IMR-90 (cell line): ENCODE data around the gene CLIC4. TPM values are rescaled to one million over a fixed set of nuclear protein-coding genes. Genes with fewer than 3 reads are reported as not detected.

ENCODE experiments used
- ATAC-seq: fragments of 200-7000 bp; cut with Tn5 transposase; 2 replicates; pipeline ENCODE4 v1.9.1; 2020; ENCODE audit warnings: low read depth, mild to moderate bottlenecking, moderate library complexity
- BruUV-seq: library from RNA; stranded (reverse); fragments of 400-500 nt; replicated peaks from 2 replicates; lab custom pipeline; 2021; lab: Mats Ljungman, UMichigan
- CTCF ChIA-PET: fragments of 300-600 bp; formaldehyde crosslinking; extraction: SDS; loops from one replicate; lab custom pipeline; 2021; ENCODE audit warnings: antibody characterized with exemption; lab: Yijun Ruan, JAX
- POLR2A ChIA-PET: fragments of 300-600 bp; sonication (Branson Sonifier 250); formaldehyde crosslinking; loops from one replicate; lab custom pipeline; 2022; ENCODE audit warnings: antibody characterized with exemption; ENCODE audit not compliant: unreplicated experiment; lab: Charles Lee
- DNase-seq: peaks from one replicate; pipeline ENCODE4 v3.0.0; 2013
- H2AFZ ChIP-seq: replicated peaks from 2 replicates; pipeline ENCODE3; 2013; ENCODE audit warnings: low read length, mild to moderate bottlenecking; ENCODE audit not compliant: poor library complexity
- H2AK5ac ChIP-seq: 2 replicates; pipeline ENCODE4 v1.6.1; 2013; ENCODE audit warnings: low read depth, low read length, inconsistent platforms
- H2AK9ac ChIP-seq: replicated peaks from 2 replicates; pipeline ENCODE3; 2013; ENCODE audit warnings: mild to moderate bottlenecking, low read depth, low read length, moderate library complexity; ENCODE audit not compliant: poor library complexity
- H2BK120ac ChIP-seq: 2 replicates; pipeline ENCODE4 v1.6.1; 2013; ENCODE audit warnings: low read depth, low read length, inconsistent platforms
- H2BK15ac ChIP-seq: 3 replicates; pipeline ENCODE4 v1.6.1; 2013; ENCODE audit warnings: low read depth, low read length, inconsistent platforms
- H2BK20ac ChIP-seq: 2 replicates; pipeline ENCODE4 v1.6.1; 2013; ENCODE audit warnings: low read depth, mild to moderate bottlenecking, inconsistent platforms, low read length, moderate library complexity
- H2BK5ac ChIP-seq: 2 replicates; pipeline ENCODE4 v1.6.1; 2013; ENCODE audit warnings: mild to moderate bottlenecking, low read depth, low read length, inconsistent platforms; ENCODE audit not compliant: poor library complexity, severe bottlenecking
- H3K14ac ChIP-seq: replicated peaks from 2 replicates; pipeline ENCODE4 v1.6.1; 2013; ENCODE audit warnings: low read depth, low read length, inconsistent platforms
- H3K18ac ChIP-seq: 2 replicates; pipeline ENCODE4 v1.6.1; 2013; ENCODE audit warnings: low read depth, low read length, control low read depth
- H3K23ac ChIP-seq: 2 replicates; pipeline ENCODE4 v1.6.1; 2013; ENCODE audit warnings: low read depth, low read length, inconsistent platforms
- H3K27ac ChIP-seq: 2 replicates; pipeline ENCODE4 v1.5.1; 2013; ENCODE audit warnings: mild to moderate bottlenecking, control low read depth, low read length; ENCODE audit not compliant: insufficient read depth
- H3K27me3 ChIP-seq: 2 replicates; pipeline ENCODE4 v1.6.1; 2013; ENCODE audit warnings: low read length; ENCODE audit not compliant: control insufficient read depth, insufficient read depth
- H3K36me3 ChIP-seq: 2 replicates; pipeline ENCODE4 v1.6.1; 2013; ENCODE audit warnings: low read length, mixed read lengths; ENCODE audit not compliant: control insufficient read depth, insufficient read depth
- H3K4ac ChIP-seq: 2 replicates; pipeline ENCODE4 v1.6.1; 2013; ENCODE audit warnings: low read depth, low read length, inconsistent platforms
- H3K4me1 ChIP-seq: 2 replicates; pipeline ENCODE4 v1.6.1; 2013; ENCODE audit warnings: low read length, mixed read lengths; ENCODE audit not compliant: control insufficient read depth, insufficient read depth
- H3K4me2 ChIP-seq: 2 replicates; pipeline ENCODE4 v1.6.1; 2013; ENCODE audit warnings: low read depth, mild to moderate bottlenecking, control low read depth, low read length, moderate library complexity
- H3K4me3 ChIP-seq: 2 replicates; pipeline ENCODE4 v1.5.1; 2013; ENCODE audit warnings: low read depth, mild to moderate bottlenecking, control low read depth, low read length, moderate library complexity; ENCODE audit not compliant: insufficient read depth
- H3K56ac ChIP-seq: 2 replicates; pipeline ENCODE4 v1.6.1; 2013; ENCODE audit warnings: low read length, inconsistent platforms; ENCODE audit not compliant: insufficient read depth; ENCODE audit errors: extremely low read depth
- H3K79me1 ChIP-seq, 2 experiments: 2 replicates each; pipeline ENCODE4 v1.6.1; 2013; ENCODE audit warnings: low read length in 2 of 2, inconsistent platforms in 1 of 2, low read depth in 1 of 2
- H3K9ac ChIP-seq: 2 replicates; pipeline ENCODE4 v1.6.1; 2013; ENCODE audit warnings: low read depth, low read length, control low read depth
- H3K9me1 ChIP-seq: 2 replicates; pipeline ENCODE4 v1.6.1; 2013; ENCODE audit warnings: low read length, inconsistent platforms; ENCODE audit not compliant: insufficient read depth
- H3K9me3 ChIP-seq: 2 replicates; pipeline ENCODE4 v1.6.1; 2013; ENCODE audit warnings: low read length; ENCODE audit not compliant: control insufficient read depth, insufficient read depth
- H4K20me1 ChIP-seq: 2 replicates; pipeline ENCODE4 v1.6.1; 2013; ENCODE audit warnings: low read length, inconsistent platforms; ENCODE audit not compliant: insufficient read depth
- H4K5ac ChIP-seq: 2 replicates; pipeline ENCODE4 v1.6.1; 2013; ENCODE audit warnings: mild to moderate bottlenecking, low read depth, low read length, control low read depth
- H4K8ac ChIP-seq, 2 experiments: 2 replicates each; pipeline ENCODE4 v1.6.1; 2013; ENCODE audit warnings: low read depth in 2 of 2, low read length in 2 of 2, control low read depth in 1 of 2, inconsistent platforms in 1 of 2
- H4K91ac ChIP-seq: 2 replicates; pipeline ENCODE4 v1.6.1; 2013; ENCODE audit warnings: low read depth, low read length, inconsistent platforms; ENCODE audit not compliant: insufficient read depth
- CEBPB ChIP-seq: IDR thresholded peaks from 2 replicates; pipeline ENCODE4 v1.6.1; 2012; ENCODE audit warnings: low read depth, low read length, improper control_type of control experiment
- CHD1 ChIP-seq: IDR thresholded peaks from 2 replicates; pipeline ENCODE4 v1.6.1; 2012; ENCODE audit warnings: low read depth, low read length, improper control_type of control experiment
- FOS ChIP-seq: fragments of 150-350 bp; IDR thresholded peaks from 2 replicates; pipeline ENCODE4 v1.6.1; 2016; ENCODE audit warnings: low read depth, low read length
- MAFK ChIP-seq: IDR thresholded peaks from 2 replicates; pipeline ENCODE4 v1.6.1; 2012; ENCODE audit warnings: low read depth, low read length, improper control_type of control experiment
- MXI1 ChIP-seq: IDR thresholded peaks from 2 replicates; pipeline ENCODE4 v1.6.1; 2012; ENCODE audit warnings: low read depth, mild to moderate bottlenecking, low read length, moderate library complexity, borderline replicate concordance
- NFE2L2 ChIP-seq: fragments of 150-350 bp; IDR thresholded peaks from 2 replicates; pipeline ENCODE4 v1.6.1; 2016; ENCODE audit warnings: low read depth, mild to moderate bottlenecking, low read length
- POLR2A ChIP-seq: IDR thresholded peaks from 2 replicates; pipeline ENCODE4 v1.6.1; 2012; ENCODE audit warnings: mild to moderate bottlenecking, low read depth, low read length
- RAD21 ChIP-seq: IDR thresholded peaks from 2 replicates; pipeline ENCODE4 v1.6.1; 2012; ENCODE audit warnings: low read length, improper control_type of control experiment
- RFX5 ChIP-seq: IDR thresholded peaks from 2 replicates; pipeline ENCODE4 v1.8.0; 2012; ENCODE audit warnings: low read depth, mild to moderate bottlenecking, low read length, moderate library complexity
- SMC3 ChIP-seq: fragments of 150-350 bp; IDR thresholded peaks from 2 replicates; pipeline ENCODE4 v1.6.1; 2016; ENCODE audit warnings: low read depth, mild to moderate bottlenecking, antibody characterized with exemption, low read length, moderate library complexity
- WGBS, 2 experiments: methylation state at CpG; one replicate each; pipeline versions ENCODE4 v1.1.5 to v1.1.7; 2013; ENCODE audit warnings: missing lambda C conversion rate in 2 of 2; ENCODE audit not compliant: insufficient read length in 1 of 2; ENCODE audit errors: extremely low coverage in 2 of 2; 5-methylcytosine and 5-hydroxymethylcytosine counted together
- dilution Hi-C: fragments of 300-500 bp; cut with HindIII; formaldehyde crosslinking; loops from one replicate; pipeline ENCODE4 v1.14.3; 2018; ENCODE audit warnings: low sequenced_read_pairs; ENCODE audit not compliant: unreplicated experiment
- in situ Hi-C: fragments of 300-500 bp; cut with MboI; formaldehyde crosslinking; loops from 3 replicates; pipeline ENCODE4 v1.14.3; 2019; ENCODE audit warnings: low sequenced_read_pairs, inconsistent platforms, mixed read lengths
- intact Hi-C: fragments of 100-400 bp; cut with micrococcal nuclease; formaldehyde crosslinking; loops from 2 replicates; pipeline ENCODE4 v1.10.0; 2022
- polyA plus RNA-seq, 3 experiments: library from polyadenylated mRNA; depleted of rRNA; stranded (reverse); fragments of >200 nt; gene quantifications; 2 replicates each; pipeline ENCODE4 v1.2.3, GENCODE V29; 2012; ENCODE audit warnings: low replicate concordance in 1 of 3
- total RNA-seq: library from RNA; depleted of rRNA; stranded (reverse); fragments of >200 nt; gene quantifications from 2 replicates; pipeline ENCODE4 v1.2.3, GENCODE V29; 2012
- TF ChIP-seq, protein P1 (sequence below): fragments of 150-350 bp; IDR thresholded peaks from 2 replicates; pipeline ENCODE4 v1.6.1; 2017; ENCODE audit warnings: mild to moderate bottlenecking, antibody characterized with exemption, low read length, low read depth
- TF ChIP-seq, protein P2 (sequence below): conservative IDR thresholded peaks from 2 replicates; pipeline ENCODE4 v1.5.1; 2012; ENCODE audit warnings: mild to moderate bottlenecking, low read depth, low read length, improper control_type of control experiment

CLIC4 gene
- total and polyA plus RNA-seq, 2 of the 4 experiments (the other 2 are of a cell fraction), result 242 to 392 TPM

- Histone ChIP-seq H4K8ac (peak overlapping the region; percentile 70 to 72), H2AK9ac (peak overlapping the region; percentile 96), H4K91ac (peak overlapping the region; percentile 88), H4K20me1 (peaks cover 40% of the 10 kb centered on the region), H3K36me3 (peaks cover 9% of the 10 kb centered on the region; the same call in 1 of the 2 replicates), H3K4me2 (peak overlapping the region; percentile 95; the same call in 1 of the 2 replicates), H4K5ac (peak overlapping the region; percentile 86; the same call in 1 of the 2 replicates), H3K4ac (peak overlapping the region; percentile 90), H3K4me1 (peaks cover 32% of the 10 kb centered on the region), H3K9me1 (peaks cover 23% of the 10 kb centered on the region), H2AK5ac (peak overlapping the region; percentile 56; the same call in 1 of the 2 replicates), H2BK5ac (peak overlapping the region; percentile 96), H3K79me1 (peaks cover 0 to 35% of the 10 kb centered on the region in 2 experiments; a peak in 2 of 4 replicates), H2BK15ac (peak overlapping the region; percentile 34; the same call in 2 of the 3 replicates), H3K56ac (peak overlapping the region; percentile 99), H2BK120ac (peak overlapping the region; percentile 73; the same call in 1 of the 2 replicates), H2AFZ (no peak overlapping the region), H3K27me3 (no peaks in the 10 kb centered on the region), H3K4me3 (peak overlapping the region; percentile 79), H2BK20ac (0 out of 2 replicates have a peak overlapping the region, but pooled peaks have one; percentile 35), H3K18ac (peak overlapping the region; percentile 47), H3K9me3 (no peaks in the 10 kb centered on the region), H3K14ac (peak overlapping the region; percentile 99), H3K9ac (peak overlapping the region; percentile 94), H3K27ac (peak overlapping the region; percentile 92), H3K23ac (peak overlapping the region; percentile 99)
- DNase-seq (peak; percentile 66), ATAC-seq (0 out of 2 replicates have a peak, but pooled peaks have one; percentile 0)
- in situ Hi-C loops, result loop anchor here (5.0 kb wide), 1 partner anchor 76 kb away; no protein-coding TSS in a partner anchor
- dilution Hi-C loops, result no loop called here
- TF ChIP-seq RAD21 (0 out of 2 replicates have a peak, but pooled peaks have one; percentile 15), FOS (no peak), CHD1 (no peak; the same call in 1 of the 2 replicates), NFE2L2 (no peak), POLR2A (no peak), MXI1 (0 out of 2 replicates have a peak, but pooled peaks have one; percentile 19), RFX5 (no peak), CEBPB (peak; percentile 94), SMC3 (peak; percentile 16; the same call in 1 of the 2 replicates), MAFK (no peak)
- TF ChIP-seq, protein P1, sequence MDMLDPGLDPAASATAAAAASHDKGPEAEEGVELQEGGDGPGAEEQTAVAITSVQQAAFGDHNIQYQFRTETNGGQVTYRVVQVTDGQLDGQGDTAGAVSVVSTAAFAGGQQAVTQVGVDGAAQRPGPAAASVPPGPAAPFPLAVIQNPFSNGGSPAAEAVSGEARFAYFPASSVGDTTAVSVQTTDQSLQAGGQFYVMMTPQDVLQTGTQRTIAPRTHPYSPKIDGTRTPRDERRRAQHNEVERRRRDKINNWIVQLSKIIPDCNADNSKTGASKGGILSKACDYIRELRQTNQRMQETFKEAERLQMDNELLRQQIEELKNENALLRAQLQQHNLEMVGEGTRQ, result no peak
- TF ChIP-seq, protein P2, sequence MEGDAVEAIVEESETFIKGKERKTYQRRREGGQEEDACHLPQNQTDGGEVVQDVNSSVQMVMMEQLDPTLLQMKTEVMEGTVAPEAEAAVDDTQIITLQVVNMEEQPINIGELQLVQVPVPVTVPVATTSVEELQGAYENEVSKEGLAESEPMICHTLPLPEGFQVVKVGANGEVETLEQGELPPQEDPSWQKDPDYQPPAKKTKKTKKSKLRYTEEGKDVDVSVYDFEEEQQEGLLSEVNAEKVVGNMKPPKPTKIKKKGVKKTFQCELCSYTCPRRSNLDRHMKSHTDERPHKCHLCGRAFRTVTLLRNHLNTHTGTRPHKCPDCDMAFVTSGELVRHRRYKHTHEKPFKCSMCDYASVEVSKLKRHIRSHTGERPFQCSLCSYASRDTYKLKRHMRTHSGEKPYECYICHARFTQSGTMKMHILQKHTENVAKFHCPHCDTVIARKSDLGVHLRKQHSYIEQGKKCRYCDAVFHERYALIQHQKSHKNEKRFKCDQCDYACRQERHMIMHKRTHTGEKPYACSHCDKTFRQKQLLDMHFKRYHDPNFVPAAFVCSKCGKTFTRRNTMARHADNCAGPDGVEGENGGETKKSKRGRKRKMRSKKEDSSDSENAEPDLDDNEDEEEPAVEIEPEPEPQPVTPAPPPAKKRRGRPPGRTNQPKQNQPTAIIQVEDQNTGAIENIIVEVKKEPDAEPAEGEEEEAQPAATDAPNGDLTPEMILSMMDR, result no peak
- no TSS peak for BruUV-seq
- CTCF ChIA-PET, result interaction anchor here (0.5 to 4.1 kb wide), 7 partner anchors 12 to 85 kb away, joined by 3 to 24 read pairs (median 4); no protein-coding TSS in a partner anchor
- POLR2A ChIA-PET, result interaction anchor here (0.6 to 1.0 kb wide), 3 partner anchors 36 to 100 kb away, joined by 3 to 12 read pairs (median 3); no protein-coding TSS in a partner anchor
- intact Hi-C loops, result loop anchor here (1.0 to 10.0 kb wide), 3 partner anchors 58 to 331 kb away; partner anchors contain the start of genes NIPAL3 and STPG1
- WGBS, 2 experiments, result 1% methylated on average over 26 of the region's 70 CpGs; no CpG with 5 or more reads in 1 of the 2 experiments
Measured at GRCh38 chr1:24745711-24746413, 615 bp downstream of the CLIC4 start.
